HEK293T (cell line): ENCODE measurements around the gene HAX1.

ENCODE experiments used
- BHLHE40 ChIP-seq: fragments of 450-650 bp; IDR thresholded peaks from 2 replicates; pipeline ENCODE4 v1.6.1; 2016; ENCODE audit warnings: mild to moderate bottlenecking, moderate library complexity, borderline replicate concordance
- ZNF384 ChIP-seq: fragments of 450-650 bp; IDR thresholded peaks from 2 replicates; pipeline ENCODE4 v1.6.1; 2016
- TF ChIP-seq, protein P1 (sequence below): fragments of 450-650 bp; IDR thresholded peaks from 2 replicates; pipeline ENCODE4 v1.6.1; 2016

DNA sequence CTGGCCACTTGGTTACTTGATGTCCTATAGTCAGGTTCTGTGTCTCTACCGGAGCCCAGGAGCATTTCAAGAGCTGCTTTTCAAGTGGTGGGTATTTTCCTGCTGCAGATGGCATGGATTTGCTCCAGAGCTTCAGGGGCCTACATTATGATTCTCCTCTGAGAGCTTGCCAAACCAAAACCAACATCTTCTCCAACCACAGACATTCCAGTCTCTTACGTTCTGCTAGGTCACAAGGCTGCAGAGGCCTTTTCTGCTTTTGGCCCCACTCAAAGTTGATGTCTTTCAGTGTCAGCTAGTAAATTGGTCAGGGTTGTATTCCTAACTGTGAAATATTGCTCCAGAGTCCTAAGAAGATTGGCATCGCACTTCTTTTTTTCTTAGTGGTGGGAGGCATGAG lies 33.7 kb downstream of the HAX1 start:
- TF ChIP-seq, protein P1, sequence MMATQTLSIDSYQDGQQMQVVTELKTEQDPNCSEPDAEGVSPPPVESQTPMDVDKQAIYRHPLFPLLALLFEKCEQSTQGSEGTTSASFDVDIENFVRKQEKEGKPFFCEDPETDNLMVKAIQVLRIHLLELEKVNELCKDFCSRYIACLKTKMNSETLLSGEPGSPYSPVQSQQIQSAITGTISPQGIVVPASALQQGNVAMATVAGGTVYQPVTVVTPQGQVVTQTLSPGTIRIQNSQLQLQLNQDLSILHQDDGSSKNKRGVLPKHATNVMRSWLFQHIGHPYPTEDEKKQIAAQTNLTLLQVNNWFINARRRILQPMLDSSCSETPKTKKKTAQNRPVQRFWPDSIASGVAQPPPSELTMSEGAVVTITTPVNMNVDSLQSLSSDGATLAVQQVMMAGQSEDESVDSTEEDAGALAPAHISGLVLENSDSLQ, result no peak
- TF ChIP-seq ZNF384 (no peak), BHLHE40 (no peak)
